SK-N-SH treated with all-trans-retinoic acid at 6 μM for 48 hours (cell line): ENCODE data around the gene IL18R1.

ENCODE experiments used
- ATAC-seq: fragments of 200-7000 bp; cut with Tn5 transposase; 3 replicates; pipeline ENCODE4 v1.9.1; 2020; ENCODE audit warnings: mild to moderate bottlenecking, moderate library complexity
- ARNTL ChIP-seq: fragments of 450-650 bp; formaldehyde crosslinking; IDR thresholded peaks from 2 replicates; pipeline ENCODE4 v1.5.0; 2020; ENCODE audit warnings: low read depth, mild to moderate bottlenecking, moderate library complexity, borderline replicate concordance
- BACH2 ChIP-seq: fragments of 250-450 bp; sonication (Bioruptor Pico); IDR thresholded peaks from 2 replicates; pipeline ENCODE4 v1.9.0; 2021; ENCODE audit warnings: mild to moderate bottlenecking, borderline replicate concordance
- CREB5 ChIP-seq: fragments of 250-450 bp; sonication (Bioruptor Pico); IDR thresholded peaks from 2 replicates; pipeline ENCODE4 v1.5.1; 2020; ENCODE audit warnings: low read depth, mild to moderate bottlenecking, moderate library complexity
- CSDC2 ChIP-seq: fragments of 250-450 bp; sonication (Bioruptor Pico); IDR thresholded peaks from 2 replicates; pipeline ENCODE4 v1.5.0; 2020; ENCODE audit warnings: mild to moderate bottlenecking, moderate library complexity
- CSRNP3 ChIP-seq: fragments of 250-450 bp; sonication (Bioruptor Pico); IDR thresholded peaks from 2 replicates; pipeline ENCODE4 v1.5.1; 2021; ENCODE audit warnings: mild to moderate bottlenecking, moderate library complexity
- ESRRG ChIP-seq: fragments of 250-450 bp; sonication (Bioruptor Pico); IDR thresholded peaks from 2 replicates; pipeline ENCODE4 v1.6.1; 2021; ENCODE audit warnings: mild to moderate bottlenecking
- GLIS3 ChIP-seq: fragments of 250-450 bp; sonication (Bioruptor Pico); IDR thresholded peaks from 2 replicates; pipeline ENCODE4 v1.5.0; 2020; ENCODE audit warnings: mild to moderate bottlenecking, moderate library complexity
- ISL1 ChIP-seq: fragments of 250-450 bp; sonication (Bioruptor Pico); IDR thresholded peaks from 2 replicates; pipeline ENCODE4 v2.1.2; 2022; ENCODE audit warnings: mild to moderate bottlenecking, moderate library complexity
- OSR1 ChIP-seq: fragments of 250-450 bp; sonication (Bioruptor Pico); IDR thresholded peaks from 2 replicates; pipeline ENCODE4 v1.8.0; 2022; ENCODE audit warnings: moderate library complexity, mild to moderate bottlenecking, inconsistent platforms
- PPARA ChIP-seq: fragments of 250-450 bp; sonication (Bioruptor Pico); IDR thresholded peaks from 2 replicates; pipeline ENCODE4 v1.5.0; 2020; ENCODE audit warnings: mild to moderate bottlenecking, borderline replicate concordance
- SNAI2 ChIP-seq: fragments of 250-450 bp; sonication (Bioruptor Pico); IDR thresholded peaks from 2 replicates; pipeline ENCODE4 v1.5.0; 2020; ENCODE audit warnings: mild to moderate bottlenecking, moderate library complexity
- TCF4 ChIP-seq: fragments of 250-450 bp; sonication (Bioruptor Pico); IDR thresholded peaks from 2 replicates; pipeline ENCODE4 v1.8.0; 2021; ENCODE audit warnings: mild to moderate bottlenecking, moderate library complexity, borderline replicate concordance
- TOX ChIP-seq: fragments of 250-450 bp; sonication (Bioruptor Pico); IDR thresholded peaks from 2 replicates; pipeline ENCODE4 v1.8.0; 2021; ENCODE audit warnings: mild to moderate bottlenecking, moderate library complexity, borderline replicate concordance
- ZC3H10 ChIP-seq: fragments of 250-450 bp; sonication (Bioruptor Pico); IDR thresholded peaks from 2 replicates; pipeline ENCODE4 v1.5.1; 2021; ENCODE audit warnings: mild to moderate bottlenecking, moderate library complexity
- ZFP3 ChIP-seq: fragments of 250-450 bp; sonication (Bioruptor Pico); IDR thresholded peaks from 2 replicates; pipeline ENCODE4 v1.5.0; 2020; ENCODE audit warnings: mild to moderate bottlenecking, moderate library complexity
- ZFP30 ChIP-seq: fragments of 450-650 bp; formaldehyde crosslinking; IDR thresholded peaks from 2 replicates; pipeline ENCODE4 v1.5.0; 2022; ENCODE audit warnings: mild to moderate bottlenecking, moderate library complexity
- ZNF565 ChIP-seq: fragments of 450-650 bp; formaldehyde crosslinking; conservative IDR thresholded peaks from 2 replicates; pipeline ENCODE4 v1.5.0; 2020; ENCODE audit warnings: low read depth, mild to moderate bottlenecking, moderate library complexity
- ZNF8 ChIP-seq: fragments of 450-650 bp; formaldehyde crosslinking; IDR thresholded peaks from 2 replicates; pipeline ENCODE4 v1.5.0; 2020; ENCODE audit warnings: mild to moderate bottlenecking, moderate library complexity
- TF ChIP-seq, protein P1 (sequence below): fragments of 250-450 bp; sonication (Bioruptor Pico); IDR thresholded peaks from 2 replicates; pipeline ENCODE4 v1.5.0; 2020; ENCODE audit warnings: mild to moderate bottlenecking, moderate library complexity
- TF ChIP-seq, protein P2 (sequence below): fragments of 250-450 bp; sonication (Bioruptor Pico); IDR thresholded peaks from 2 replicates; pipeline ENCODE4 v1.8.0; 2020; ENCODE audit warnings: mild to moderate bottlenecking, moderate library complexity, borderline replicate concordance
- TF ChIP-seq, protein P3 (sequence below): fragments of 250-450 bp; sonication (Bioruptor Pico); IDR thresholded peaks from 2 replicates; pipeline ENCODE4 v1.8.0; 2021; ENCODE audit warnings: low read depth, mild to moderate bottlenecking, moderate library complexity, borderline replicate concordance

Gene IL18R1

GRCh38 chr2:102387763-102388546 is 32.4 kb downstream of the IL18R1 start:
- ATAC-seq = no peak
- TF ChIP-seq ZC3H10 (no peak), ZNF565 (CRISPR knock-in tag) (no peak), ISL1 (CRISPR knock-in tag) (no peak)
- TF ChIP-seq, protein P1, sequence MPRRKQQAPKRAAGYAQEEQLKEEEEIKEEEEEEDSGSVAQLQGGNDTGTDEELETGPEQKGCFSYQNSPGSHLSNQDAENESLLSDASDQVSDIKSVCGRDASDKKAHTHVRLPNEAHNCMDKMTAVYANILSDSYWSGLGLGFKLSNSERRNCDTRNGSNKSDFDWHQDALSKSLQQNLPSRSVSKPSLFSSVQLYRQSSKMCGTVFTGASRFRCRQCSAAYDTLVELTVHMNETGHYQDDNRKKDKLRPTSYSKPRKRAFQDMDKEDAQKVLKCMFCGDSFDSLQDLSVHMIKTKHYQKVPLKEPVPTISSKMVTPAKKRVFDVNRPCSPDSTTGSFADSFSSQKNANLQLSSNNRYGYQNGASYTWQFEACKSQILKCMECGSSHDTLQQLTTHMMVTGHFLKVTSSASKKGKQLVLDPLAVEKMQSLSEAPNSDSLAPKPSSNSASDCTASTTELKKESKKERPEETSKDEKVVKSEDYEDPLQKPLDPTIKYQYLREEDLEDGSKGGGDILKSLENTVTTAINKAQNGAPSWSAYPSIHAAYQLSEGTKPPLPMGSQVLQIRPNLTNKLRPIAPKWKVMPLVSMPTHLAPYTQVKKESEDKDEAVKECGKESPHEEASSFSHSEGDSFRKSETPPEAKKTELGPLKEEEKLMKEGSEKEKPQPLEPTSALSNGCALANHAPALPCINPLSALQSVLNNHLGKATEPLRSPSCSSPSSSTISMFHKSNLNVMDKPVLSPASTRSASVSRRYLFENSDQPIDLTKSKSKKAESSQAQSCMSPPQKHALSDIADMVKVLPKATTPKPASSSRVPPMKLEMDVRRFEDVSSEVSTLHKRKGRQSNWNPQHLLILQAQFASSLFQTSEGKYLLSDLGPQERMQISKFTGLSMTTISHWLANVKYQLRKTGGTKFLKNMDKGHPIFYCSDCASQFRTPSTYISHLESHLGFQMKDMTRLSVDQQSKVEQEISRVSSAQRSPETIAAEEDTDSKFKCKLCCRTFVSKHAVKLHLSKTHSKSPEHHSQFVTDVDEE (CRISPR knock-in tag) = no peak
- TF ChIP-seq, protein P2, sequence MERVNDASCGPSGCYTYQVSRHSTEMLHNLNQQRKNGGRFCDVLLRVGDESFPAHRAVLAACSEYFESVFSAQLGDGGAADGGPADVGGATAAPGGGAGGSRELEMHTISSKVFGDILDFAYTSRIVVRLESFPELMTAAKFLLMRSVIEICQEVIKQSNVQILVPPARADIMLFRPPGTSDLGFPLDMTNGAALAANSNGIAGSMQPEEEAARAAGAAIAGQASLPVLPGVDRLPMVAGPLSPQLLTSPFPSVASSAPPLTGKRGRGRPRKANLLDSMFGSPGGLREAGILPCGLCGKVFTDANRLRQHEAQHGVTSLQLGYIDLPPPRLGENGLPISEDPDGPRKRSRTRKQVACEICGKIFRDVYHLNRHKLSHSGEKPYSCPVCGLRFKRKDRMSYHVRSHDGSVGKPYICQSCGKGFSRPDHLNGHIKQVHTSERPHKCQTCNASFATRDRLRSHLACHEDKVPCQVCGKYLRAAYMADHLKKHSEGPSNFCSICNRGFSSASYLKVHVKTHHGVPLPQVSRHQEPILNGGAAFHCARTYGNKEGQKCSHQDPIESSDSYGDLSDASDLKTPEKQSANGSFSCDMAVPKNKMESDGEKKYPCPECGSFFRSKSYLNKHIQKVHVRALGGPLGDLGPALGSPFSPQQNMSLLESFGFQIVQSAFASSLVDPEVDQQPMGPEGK = no peak

GRCh38 chr2:102391565-102391964 is 36.0 kb downstream of the IL18R1 start:
- no peak for ATAC-seq
- TF ChIP-seq ZNF8 (CRISPR knock-in tag) = no peak
- TF ChIP-seq ZFP3 = no peak
- TF ChIP-seq ESRRG (CRISPR knock-in tag) = no peak
- no peak for TF ChIP-seq SNAI2 (CRISPR knock-in tag)
- no peak for TF ChIP-seq GLIS3 (CRISPR knock-in tag)

DNA sequence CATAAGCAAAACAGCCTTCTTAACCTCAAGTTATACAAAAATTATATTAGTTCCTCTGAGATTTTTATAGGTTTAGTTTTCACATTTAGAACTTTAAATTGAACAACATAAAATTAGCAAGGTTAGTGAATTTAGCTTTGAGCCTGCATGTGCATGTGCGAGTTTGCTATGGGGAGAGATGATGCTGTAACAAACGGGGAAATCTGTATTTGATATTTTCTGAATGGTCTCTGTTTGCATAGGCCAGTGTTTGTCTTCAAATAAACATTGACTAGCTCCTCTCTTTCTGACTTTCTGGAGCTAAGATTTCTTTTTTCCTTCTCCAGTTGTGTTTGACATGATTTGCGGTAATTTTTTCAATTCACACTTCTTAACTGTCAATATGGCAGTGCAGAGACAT is 36.5 kb downstream of the IL18R1 start:
- TF ChIP-seq ARNTL (CRISPR knock-in tag) (no peak), ZNF8 (CRISPR knock-in tag) (no peak), ZNF565 (CRISPR knock-in tag) (no peak), TCF4 (CRISPR knock-in tag) (no peak), BACH2 (CRISPR knock-in tag) (no peak), CSRNP3 (CRISPR knock-in tag) (no peak)
- no peak for ATAC-seq

DNA sequence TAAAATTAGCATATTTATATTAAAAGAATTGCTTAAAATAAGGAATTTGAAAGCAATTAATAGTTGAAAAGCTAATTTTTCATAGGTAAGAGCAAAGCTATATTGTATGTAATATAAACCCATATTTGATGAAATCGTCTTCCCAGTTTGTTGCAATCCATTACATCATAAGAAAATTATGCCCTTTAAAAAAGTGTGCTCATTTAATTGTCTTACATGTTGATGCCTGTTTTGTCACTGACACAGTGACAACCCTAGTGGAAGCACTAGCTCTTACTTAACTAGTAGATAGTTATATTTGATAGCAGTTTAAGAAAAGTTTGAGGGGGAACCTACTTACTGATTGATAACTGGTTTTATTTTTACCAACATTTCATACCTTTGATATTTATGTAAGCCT is 37.3 kb downstream of the IL18R1 start:
- ATAC-seq = no peak
- no peak for TF ChIP-seq ZFP30 (CRISPR knock-in tag)
- no peak for TF ChIP-seq GLIS3 (CRISPR knock-in tag)
- no peak for TF ChIP-seq OSR1 (CRISPR knock-in tag)
- TF ChIP-seq TOX (CRISPR knock-in tag) = no peak
- no peak for TF ChIP-seq CREB5
- no peak for TF ChIP-seq CSRNP3 (CRISPR knock-in tag)
- TF ChIP-seq, protein P2 = no peak
- no peak for TF ChIP-seq SNAI2 (CRISPR knock-in tag)
- no peak for TF ChIP-seq CSDC2 (CRISPR knock-in tag)
- TF ChIP-seq ZC3H10 = no peak
- no peak for TF ChIP-seq ARNTL (CRISPR knock-in tag)
- TF ChIP-seq, protein P3, sequence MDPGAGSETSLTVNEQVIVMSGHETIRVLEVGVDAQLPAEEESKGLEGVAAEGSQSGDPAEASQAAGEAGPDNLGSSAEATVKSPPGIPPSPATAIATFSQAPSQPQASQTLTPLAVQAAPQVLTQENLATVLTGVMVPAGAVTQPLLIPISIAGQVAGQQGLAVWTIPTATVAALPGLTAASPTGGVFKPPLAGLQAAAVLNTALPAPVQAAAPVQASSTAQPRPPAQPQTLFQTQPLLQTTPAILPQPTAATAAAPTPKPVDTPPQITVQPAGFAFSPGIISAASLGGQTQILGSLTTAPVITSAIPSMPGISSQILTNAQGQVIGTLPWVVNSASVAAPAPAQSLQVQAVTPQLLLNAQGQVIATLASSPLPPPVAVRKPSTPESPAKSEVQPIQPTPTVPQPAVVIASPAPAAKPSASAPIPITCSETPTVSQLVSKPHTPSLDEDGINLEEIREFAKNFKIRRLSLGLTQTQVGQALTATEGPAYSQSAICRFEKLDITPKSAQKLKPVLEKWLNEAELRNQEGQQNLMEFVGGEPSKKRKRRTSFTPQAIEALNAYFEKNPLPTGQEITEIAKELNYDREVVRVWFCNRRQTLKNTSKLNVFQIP (CRISPR knock-in tag) = no peak
- no peak for TF ChIP-seq BACH2 (CRISPR knock-in tag)
- TF ChIP-seq ZNF565 (CRISPR knock-in tag) = no peak
- no peak for TF ChIP-seq ZNF8 (CRISPR knock-in tag)
- TF ChIP-seq PPARA (CRISPR knock-in tag) = no peak
- no peak for TF ChIP-seq ISL1 (CRISPR knock-in tag)
